Sigmoid colon (tissue), 4 donors: ENCODE measurements around the gene RIPK4.

Experiments used
- POLR2A ChIP-seq, 2 donors: fragments of 450-650 bp; IDR thresholded peaks; one replicate each; pipeline ENCODE4 v1.6.1; 2016; ENCODE audit warnings: antibody characterized with exemption in 2 of 2, mild to moderate bottlenecking in 2 of 2, moderate library complexity in 2 of 2
- POLR2AphosphoS5 ChIP-seq, 4 donors: sonication (generic); formaldehyde crosslinking; IDR thresholded peaks; one replicate each; pipeline ENCODE4 v1.6.1; 2017; ENCODE audit warnings: antibody characterized with exemption in 4 of 4
- TF ChIP-seq, protein P1 (sequence below), 4 experiments: fragments of 450-650 bp in 3 of 4; fragments of 200-600 bp in 1 of 4; IDR thresholded peaks; one replicate each; pipeline ENCODE4 v1.5.1; 2016 to 2019; ENCODE audit warnings: antibody characterized with exemption in 4 of 4, mild to moderate bottlenecking in 3 of 4, moderate library complexity in 2 of 4

DNA sequence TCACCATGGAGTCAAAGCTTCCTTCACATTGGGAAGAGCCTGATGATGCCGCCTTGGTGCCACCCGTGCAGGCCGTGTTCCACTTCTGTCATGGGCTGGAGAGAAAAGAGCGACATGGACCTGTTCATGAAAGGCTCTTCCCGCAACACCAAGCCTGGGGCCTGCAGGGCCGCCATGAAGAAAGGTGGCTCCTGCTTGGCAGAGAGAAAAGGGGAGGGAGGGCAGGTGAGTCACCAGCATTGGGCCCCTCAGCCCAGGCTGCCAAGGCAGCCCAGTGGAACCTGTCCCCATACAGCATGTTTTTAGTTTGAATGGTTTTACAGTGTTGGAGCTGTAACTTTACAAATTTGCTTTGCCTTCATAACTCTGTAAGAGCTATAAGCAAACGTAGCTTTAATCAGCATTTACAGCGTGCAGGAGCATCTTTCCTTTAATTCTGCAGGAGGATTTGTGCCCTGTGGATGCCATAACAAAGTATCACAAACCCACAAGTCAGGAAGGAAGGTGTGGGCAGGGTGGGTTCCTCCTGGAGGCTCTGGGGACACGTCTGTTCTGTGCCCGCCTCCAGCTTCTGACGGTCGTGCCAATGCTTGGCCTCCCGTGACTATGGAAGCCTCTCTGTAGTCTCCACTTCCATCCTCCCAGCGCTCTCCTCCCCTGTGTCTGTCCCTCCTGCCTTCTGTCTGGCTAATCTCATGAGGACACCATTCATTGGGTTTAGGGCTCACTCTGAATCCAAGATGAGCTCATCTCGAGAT lies 49.1 kb downstream of the RIPK4 start:
- no peak for TF ChIP-seq POLR2AphosphoS5 (IDR thresholded peaks at IDR 0.05)
- TF ChIP-seq, protein P1, sequence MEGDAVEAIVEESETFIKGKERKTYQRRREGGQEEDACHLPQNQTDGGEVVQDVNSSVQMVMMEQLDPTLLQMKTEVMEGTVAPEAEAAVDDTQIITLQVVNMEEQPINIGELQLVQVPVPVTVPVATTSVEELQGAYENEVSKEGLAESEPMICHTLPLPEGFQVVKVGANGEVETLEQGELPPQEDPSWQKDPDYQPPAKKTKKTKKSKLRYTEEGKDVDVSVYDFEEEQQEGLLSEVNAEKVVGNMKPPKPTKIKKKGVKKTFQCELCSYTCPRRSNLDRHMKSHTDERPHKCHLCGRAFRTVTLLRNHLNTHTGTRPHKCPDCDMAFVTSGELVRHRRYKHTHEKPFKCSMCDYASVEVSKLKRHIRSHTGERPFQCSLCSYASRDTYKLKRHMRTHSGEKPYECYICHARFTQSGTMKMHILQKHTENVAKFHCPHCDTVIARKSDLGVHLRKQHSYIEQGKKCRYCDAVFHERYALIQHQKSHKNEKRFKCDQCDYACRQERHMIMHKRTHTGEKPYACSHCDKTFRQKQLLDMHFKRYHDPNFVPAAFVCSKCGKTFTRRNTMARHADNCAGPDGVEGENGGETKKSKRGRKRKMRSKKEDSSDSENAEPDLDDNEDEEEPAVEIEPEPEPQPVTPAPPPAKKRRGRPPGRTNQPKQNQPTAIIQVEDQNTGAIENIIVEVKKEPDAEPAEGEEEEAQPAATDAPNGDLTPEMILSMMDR (IDR thresholded peaks at IDR 0.05) = no peak
- TF ChIP-seq POLR2A (IDR thresholded peaks at IDR 0.05) = no peak
